Measurements from ENCODE around the gene JAKMIP3.
A peak's percentile ranks its signal among the peaks of the same experiment; 100 is the strongest.
"Not testable (repeated sequence)": the region's sequence is repeated elsewhere in the genome, so short reads cannot be mapped to it uniquely, and the experiment has no call there.

Gene JAKMIP3

DNA sequence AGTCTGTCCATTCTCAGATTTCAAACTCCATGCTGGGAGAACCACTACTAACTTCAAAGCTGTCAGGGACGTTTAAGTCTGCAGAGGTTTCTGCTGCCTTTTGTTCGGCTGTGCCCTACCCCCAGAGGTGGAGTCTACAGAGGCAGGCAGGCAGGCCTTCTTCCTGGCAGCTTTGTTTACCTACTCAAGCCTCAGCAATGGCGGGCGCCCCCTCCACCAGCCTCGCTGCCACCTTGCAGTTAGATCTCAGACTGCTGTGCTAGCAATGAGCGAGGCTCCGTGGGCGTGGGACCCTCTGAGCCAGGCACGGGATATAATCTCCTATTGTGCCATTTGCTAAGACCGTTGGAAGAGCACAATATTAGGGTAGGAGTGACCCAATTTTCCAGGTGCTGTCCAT, 27.5 kb downstream of the JAKMIP3 start:
- not testable (repeated sequence) for DNase-seq (ENCODE audit: low spot score); H3K9me3 Mint-ChIP-seq; H3K36me3 Mint-ChIP-seq (ENCODE audit: low read depth); H3K27ac Mint-ChIP-seq; H3K4me3 Mint-ChIP-seq; H3K4me1 Mint-ChIP-seq (ENCODE audit: low read depth)
- peaks cover 21% of the 10 kb centered on the region for H3K27me3 Mint-ChIP-seq (ENCODE audit: low read depth)

DNA sequence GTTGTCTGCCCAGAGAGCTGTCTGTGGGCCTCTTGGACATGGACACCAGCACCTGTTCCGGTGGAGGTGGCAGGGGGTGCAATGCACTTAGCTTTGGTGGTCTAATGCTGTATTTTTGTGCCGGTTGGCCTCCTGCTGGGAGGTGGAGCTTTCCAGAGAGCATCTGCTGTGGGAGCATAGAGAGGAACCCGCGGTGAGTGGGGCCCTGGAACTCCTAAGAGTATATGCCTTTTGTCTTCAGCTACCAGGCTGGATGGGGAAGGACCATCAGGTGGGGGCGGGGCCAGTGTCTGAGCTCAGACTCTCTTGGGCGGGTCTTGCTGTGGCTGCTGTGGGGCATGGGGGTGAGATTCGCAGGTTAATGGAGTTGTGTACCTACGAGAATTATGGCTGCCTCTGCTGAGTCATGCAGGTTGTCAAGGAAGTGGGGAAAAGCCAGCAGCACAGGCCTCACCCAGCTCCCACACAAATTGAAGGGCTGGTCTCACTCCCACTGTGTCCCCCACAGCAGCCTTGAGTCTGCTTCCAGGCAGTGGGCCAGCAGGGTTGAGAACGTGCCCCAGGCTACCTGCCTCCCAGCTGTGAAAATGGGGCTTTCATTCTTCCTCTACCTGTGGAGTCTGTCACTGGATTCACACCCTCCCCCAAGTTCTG, 29.0 kb downstream of the JAKMIP3 start:
- peaks cover 8% of the 10 kb centered on the region for H3K4me1 Mint-ChIP-seq (ENCODE audit: low read depth)
- peaks cover 22% of the 10 kb centered on the region for H3K27me3 Mint-ChIP-seq (ENCODE audit: low read depth)
- no peak for DNase-seq (ENCODE audit: low spot score)
- H3K36me3 Mint-ChIP-seq (ENCODE audit: low read depth), result no peaks in the 10 kb centered on the region
- no peak overlapping the region for H3K27ac Mint-ChIP-seq
- no peaks in the 10 kb centered on the region for H3K9me3 Mint-ChIP-seq
- H3K4me3 Mint-ChIP-seq, result no peak overlapping the region

DNA sequence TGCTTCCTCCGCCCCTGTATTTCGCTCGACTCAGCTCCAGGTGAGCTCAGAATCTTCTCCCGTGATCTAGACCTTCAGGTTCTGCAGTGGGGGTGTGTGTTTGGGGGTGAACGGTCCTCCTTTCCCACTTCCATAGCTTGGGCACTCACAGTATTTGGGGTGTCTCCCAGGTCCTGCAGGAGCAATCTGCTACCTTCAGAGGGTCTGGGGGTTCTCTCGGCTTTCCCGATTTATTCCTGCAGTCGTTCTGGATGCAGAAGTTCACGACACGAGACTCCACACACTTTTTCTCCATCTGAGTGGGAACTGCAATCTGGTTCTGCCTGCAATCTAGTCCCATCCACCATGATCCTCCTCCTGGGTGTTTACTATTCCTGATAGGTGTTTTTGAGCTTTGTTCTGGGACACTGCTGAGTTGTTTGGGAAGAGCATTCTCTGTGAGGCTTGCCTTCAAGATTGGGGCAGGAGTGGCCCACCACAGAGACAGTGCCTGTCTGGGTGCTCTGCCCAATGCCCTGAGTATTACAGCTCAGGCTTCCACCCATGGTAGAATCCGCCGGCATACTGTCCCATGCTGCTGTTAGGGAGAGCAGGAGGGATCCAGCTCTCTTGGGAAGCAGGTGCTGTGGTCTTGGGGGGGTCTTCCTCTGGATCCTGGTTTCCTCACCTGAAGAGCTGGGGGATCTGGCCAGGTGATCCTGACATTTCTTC, 29.8 kb downstream of the JAKMIP3 start:
- Mint-ChIP-seq H3K4me1 (ENCODE audit: low read depth) (peaks cover 8% of the 10 kb centered on the region), H3K36me3 (ENCODE audit: low read depth) (no peaks in the 10 kb centered on the region), H3K27me3 (ENCODE audit: low read depth) (peaks cover 18% of the 10 kb centered on the region), H3K4me3 (no peak overlapping the region), H3K27ac (no peak overlapping the region), H3K9me3 (no peaks in the 10 kb centered on the region)
- no peak for DNase-seq (ENCODE audit: low spot score)

DNA sequence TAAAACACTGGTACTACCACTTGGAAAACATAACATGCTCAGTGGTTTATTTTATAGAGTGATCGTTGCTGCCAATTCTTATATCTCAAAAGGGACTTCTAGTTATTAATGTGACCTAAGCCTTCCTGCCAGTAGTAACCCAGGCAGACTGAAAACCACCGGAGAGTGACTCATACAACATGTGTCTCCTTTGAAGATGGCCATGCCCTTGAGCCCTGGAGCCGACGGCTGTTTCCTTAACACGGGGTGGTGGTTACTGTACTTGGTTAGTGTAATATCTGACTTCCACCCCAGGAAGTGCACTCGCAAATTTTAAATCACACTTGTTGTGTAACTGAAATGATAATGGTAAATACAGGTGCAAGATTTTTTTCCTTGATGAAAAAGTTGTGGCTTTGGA, 30.5 kb downstream of the JAKMIP3 start:
- H3K27ac Mint-ChIP-seq, result no peak overlapping the region
- no peaks in the 10 kb centered on the region for H3K9me3 Mint-ChIP-seq
- peaks cover 11% of the 10 kb centered on the region for H3K27me3 Mint-ChIP-seq (ENCODE audit: low read depth)

GRCh38 chr10:132096863-132097478, 31.2 kb downstream of the JAKMIP3 start:
- H3K27me3 Mint-ChIP-seq (ENCODE audit: low read depth), result peaks cover 11% of the 10 kb centered on the region
- peaks cover 8% of the 10 kb centered on the region for H3K4me1 Mint-ChIP-seq (ENCODE audit: low read depth)
- H3K9me3 Mint-ChIP-seq, result no peaks in the 10 kb centered on the region
- H3K4me3 Mint-ChIP-seq, result no peak overlapping the region
- H3K27ac Mint-ChIP-seq, result no peak overlapping the region
- no peak for DNase-seq (ENCODE audit: low spot score)
- no peaks in the 10 kb centered on the region for H3K36me3 Mint-ChIP-seq (ENCODE audit: low read depth)

More for the DNA sequence above, 30.5 kb downstream of the JAKMIP3 start:
- peak; percentile 9 for DNase-seq (ENCODE audit: low spot score)
- no peaks in the 10 kb centered on the region for H3K36me3 Mint-ChIP-seq (ENCODE audit: low read depth)
- H3K4me1 Mint-ChIP-seq (ENCODE audit: low read depth), result peaks cover 8% of the 10 kb centered on the region
- H3K4me3 Mint-ChIP-seq, result no peak overlapping the region

GRCh38 chr10:132097609-132098377, 32.0 kb downstream of the JAKMIP3 start:
- H3K9me3 Mint-ChIP-seq, result no peaks in the 10 kb centered on the region
- H3K4me1 Mint-ChIP-seq (ENCODE audit: low read depth), result peaks cover 8% of the 10 kb centered on the region
- H3K27me3 Mint-ChIP-seq (ENCODE audit: low read depth), result peaks cover 7% of the 10 kb centered on the region
- no peak for DNase-seq (ENCODE audit: low spot score)
- no peak overlapping the region for H3K27ac Mint-ChIP-seq
- H3K36me3 Mint-ChIP-seq (ENCODE audit: low read depth), result no peaks in the 10 kb centered on the region
- H3K4me3 Mint-ChIP-seq, result no peak overlapping the region

DNA sequence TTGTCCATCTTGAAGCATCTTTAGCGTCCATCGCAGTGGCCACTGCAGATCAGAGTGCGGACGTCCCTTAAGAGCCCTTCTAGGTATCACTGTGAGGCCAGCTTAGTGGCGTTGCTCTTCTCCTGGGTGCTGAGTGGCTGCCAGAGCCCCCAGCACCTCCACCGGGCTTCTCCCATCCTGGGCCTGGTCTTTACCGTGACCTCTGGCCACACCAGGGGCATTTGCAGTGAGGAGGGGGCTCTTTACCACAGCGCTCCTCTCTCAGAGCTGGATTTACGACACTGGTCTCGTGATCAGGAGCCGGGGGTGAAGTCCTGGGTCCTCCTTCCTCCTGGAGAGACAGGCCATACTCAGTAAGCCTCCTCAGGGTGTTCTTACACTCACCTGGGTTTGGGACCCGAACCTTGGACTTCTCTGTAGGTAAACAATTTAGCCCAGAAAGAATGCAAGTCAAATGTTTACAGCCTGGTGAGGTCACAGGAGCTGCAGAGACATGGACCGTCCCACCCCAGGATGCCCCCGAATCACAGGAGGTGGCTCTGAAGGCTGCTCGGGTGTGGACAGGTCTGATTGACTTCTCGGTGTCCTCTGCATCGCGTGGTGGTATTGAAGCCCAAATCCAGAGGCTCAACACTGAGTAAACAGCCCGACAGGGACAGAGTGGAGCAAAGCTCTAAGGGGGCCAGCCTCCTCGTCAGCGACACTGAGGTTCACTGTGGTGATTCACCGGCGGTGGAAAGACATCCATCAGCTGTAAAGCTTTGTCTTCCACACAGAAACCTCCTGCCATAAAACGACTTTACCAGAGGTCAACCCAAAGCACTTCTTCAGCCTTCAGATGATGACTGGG, 33.0 kb downstream of the JAKMIP3 start:
- Mint-ChIP-seq H3K9me3 (no peaks in the 10 kb centered on the region), H3K27me3 (ENCODE audit: low read depth) (peaks cover 7% of the 10 kb centered on the region), H3K4me1 (ENCODE audit: low read depth) (peaks cover 8% of the 10 kb centered on the region), H3K27ac (no peak overlapping the region), H3K4me3 (no peak overlapping the region), H3K36me3 (ENCODE audit: low read depth) (no peaks in the 10 kb centered on the region)
- DNase-seq (ENCODE audit: low spot score), result no peak

GRCh38 chr10:132099389-132100090, 33.8 kb downstream of the JAKMIP3 start:
- H3K4me3 Mint-ChIP-seq, result no peak overlapping the region
- no peak overlapping the region for H3K27ac Mint-ChIP-seq
- H3K4me1 Mint-ChIP-seq (ENCODE audit: low read depth), result peaks cover 8% of the 10 kb centered on the region
- H3K27me3 Mint-ChIP-seq (ENCODE audit: low read depth), result peaks cover 5% of the 10 kb centered on the region
- H3K9me3 Mint-ChIP-seq, result no peaks in the 10 kb centered on the region
- H3K36me3 Mint-ChIP-seq (ENCODE audit: low read depth), result no peaks in the 10 kb centered on the region
- DNase-seq (ENCODE audit: low spot score), result no peak

DNA sequence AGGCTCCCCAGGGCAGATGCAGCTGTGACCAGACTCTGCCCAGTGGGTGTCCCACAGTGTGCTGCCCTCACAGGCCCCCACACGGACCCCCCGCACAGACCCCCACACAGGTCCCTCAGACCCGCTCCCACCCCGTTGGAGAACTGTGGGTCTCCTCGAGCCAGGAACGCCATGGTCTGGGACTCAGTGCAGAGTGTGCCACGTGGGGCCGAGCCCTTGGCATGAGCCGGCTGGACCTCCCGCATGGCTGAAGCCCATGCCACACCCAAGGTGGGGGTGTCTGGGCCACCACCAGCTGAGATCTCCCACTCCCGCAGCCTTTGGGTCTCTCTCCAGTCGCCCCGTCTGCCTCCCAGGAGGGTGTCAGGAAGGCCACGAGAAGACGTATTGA, 34.3 kb downstream of the JAKMIP3 start:
- no peak for DNase-seq (ENCODE audit: low spot score)
- Mint-ChIP-seq H3K4me3 (no peak overlapping the region), H3K27me3 (ENCODE audit: low read depth) (peaks cover 5% of the 10 kb centered on the region), H3K36me3 (ENCODE audit: low read depth) (no peaks in the 10 kb centered on the region), H3K9me3 (no peaks in the 10 kb centered on the region), H3K27ac (no peak overlapping the region), H3K4me1 (ENCODE audit: low read depth) (peaks cover 6% of the 10 kb centered on the region)

DNA sequence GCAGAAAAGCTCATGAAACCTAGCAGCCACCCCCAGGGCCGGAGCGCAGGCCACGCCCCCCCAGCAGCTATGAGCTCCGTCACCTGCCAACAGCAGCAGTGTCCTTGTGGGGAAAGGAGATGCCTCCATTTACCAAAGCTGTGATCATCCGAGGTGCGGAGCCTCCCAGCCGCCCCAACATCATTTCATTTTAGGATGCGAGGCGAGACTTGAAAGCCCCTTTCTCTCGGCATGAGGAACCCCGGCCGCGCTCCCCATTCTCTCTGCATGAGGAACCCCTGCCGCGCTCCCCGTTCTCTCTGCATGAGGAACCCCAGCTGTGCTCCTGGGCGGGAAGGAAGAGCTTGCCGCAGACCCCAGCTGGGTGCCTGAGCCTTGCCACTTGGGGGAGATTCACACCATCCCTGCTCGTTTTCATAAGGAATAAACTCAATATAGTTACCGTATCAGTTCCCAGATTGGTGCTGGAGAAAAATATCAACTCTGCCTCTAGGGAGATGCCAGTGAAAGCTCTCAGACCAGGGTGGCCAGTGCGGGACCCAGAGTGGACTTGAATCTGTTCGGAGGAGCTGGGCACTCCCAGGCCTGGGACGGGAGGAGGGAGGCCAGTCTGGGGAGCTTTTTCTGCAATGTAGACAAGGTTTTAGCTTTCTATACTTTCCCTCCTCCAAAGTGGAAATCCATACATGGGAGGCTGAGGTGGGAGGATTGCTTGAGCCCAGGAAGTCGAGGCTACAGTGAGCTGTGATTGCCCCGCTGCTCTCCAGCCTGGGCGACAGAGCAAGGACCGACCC, 35.0 kb downstream of the JAKMIP3 start:
- peaks cover 6% of the 10 kb centered on the region for H3K4me1 Mint-ChIP-seq (ENCODE audit: low read depth)
- no peak for DNase-seq (ENCODE audit: low spot score)
- H3K27ac Mint-ChIP-seq, result no peak overlapping the region
- H3K27me3 Mint-ChIP-seq (ENCODE audit: low read depth), result peaks cover 5% of the 10 kb centered on the region
- no peaks in the 10 kb centered on the region for H3K36me3 Mint-ChIP-seq (ENCODE audit: low read depth)
- no peaks in the 10 kb centered on the region for H3K9me3 Mint-ChIP-seq
- H3K4me3 Mint-ChIP-seq, result no peak overlapping the region

DNA sequence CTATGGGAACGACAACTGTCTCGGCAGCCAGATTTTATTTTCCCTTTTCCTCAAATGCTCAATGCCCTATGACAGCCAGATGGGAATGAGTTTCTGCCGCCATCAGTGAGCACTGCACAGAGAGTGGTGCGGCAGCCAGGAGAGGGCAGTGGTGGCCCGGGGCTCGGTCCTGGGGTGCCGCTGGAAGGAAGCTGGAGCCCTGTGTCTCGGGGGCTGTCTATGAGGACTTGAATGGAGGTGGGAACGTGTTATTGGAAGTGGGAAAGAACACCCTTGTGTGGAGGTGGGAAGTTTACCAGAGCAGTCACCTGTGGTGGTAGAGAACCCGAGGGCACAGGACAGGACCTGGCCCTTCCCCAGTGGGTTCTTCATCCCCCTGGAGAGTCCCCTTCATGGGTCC, 35.8 kb downstream of the JAKMIP3 start:
- Mint-ChIP-seq H3K27me3 (ENCODE audit: low read depth) (peaks cover 5% of the 10 kb centered on the region), H3K4me1 (ENCODE audit: low read depth) (no peaks in the 10 kb centered on the region), H3K27ac (no peak overlapping the region), H3K4me3 (no peak overlapping the region), H3K9me3 (no peaks in the 10 kb centered on the region), H3K36me3 (ENCODE audit: low read depth) (no peaks in the 10 kb centered on the region)
- DNase-seq (ENCODE audit: low spot score), result no peak

GRCh38 chr10:132102071-132102716, 36.4 kb downstream of the JAKMIP3 start:
- Mint-ChIP-seq H3K9me3 (no peaks in the 10 kb centered on the region), H3K27ac (no peak overlapping the region), H3K4me3 (no peak overlapping the region), H3K4me1 (ENCODE audit: low read depth) (no peaks in the 10 kb centered on the region), H3K36me3 (ENCODE audit: low read depth) (no peaks in the 10 kb centered on the region), H3K27me3 (ENCODE audit: low read depth) (peaks cover 5% of the 10 kb centered on the region)
- no peak for DNase-seq (ENCODE audit: low spot score)
